Peyer's patch (tissue), 4 donors: ENCODE data around the gene CD8B2. TPM values are rescaled to one million over a fixed set of nuclear protein-coding genes. Genes with fewer than 3 reads are reported as not detected.

Experiments
- DNase-seq, 3 donors: peaks; one replicate each; pipeline ENCODE4 v3.0.0-alpha.2; 2017 to 2019
- H3K27ac ChIP-seq, 4 donors: fragments of 200-600 bp; sonication (generic); one replicate each; pipeline ENCODE4 v1.5.1; 2016 to 2019
- H3K27me3 ChIP-seq, 2 donors: fragments of 200-600 bp; sonication (generic); one replicate each; pipeline ENCODE4 v1.5.1; 2019
- H3K36me3 ChIP-seq, 3 donors: fragments of 200-600 bp; sonication (generic); one replicate each; pipeline ENCODE4 v1.5.1; 2016 to 2019
- H3K4me1 ChIP-seq, 4 donors: fragments of 200-600 bp; sonication (generic); one replicate each; pipeline ENCODE4 v1.5.1; 2016 to 2019
- H3K4me3 ChIP-seq, 4 donors: fragments of 200-600 bp; sonication (generic); 1 replicate in 3 of 4; 2 replicates in 1 of 4; pipeline ENCODE4 v1.5.1; 2016 to 2019; ENCODE audit warnings: mild to moderate bottlenecking in 1 of 4
- H3K9me3 ChIP-seq, 4 donors: fragments of 200-600 bp; sonication (generic); one replicate each; pipeline ENCODE4 v1.5.1; 2016 to 2019; ENCODE audit warnings: mild to moderate bottlenecking in 1 of 4
- CTCF ChIP-seq, 6 experiments: fragments of 450-650 bp in 4 of 6; fragments of 200-600 bp in 2 of 6; sonication (generic) in 1 of 6; IDR thresholded peaks; one replicate each; pipeline ENCODE4 v1.5.1; 2017 to 2019; ENCODE audit warnings: antibody characterized with exemption in 6 of 6, mild to moderate bottlenecking in 3 of 6, moderate library complexity in 1 of 6
- POLR2A ChIP-seq, 2 donors: fragments of 450-650 bp; IDR thresholded peaks; one replicate each; pipeline ENCODE4 v1.5.1; 2017; ENCODE audit warnings: antibody characterized with exemption in 2 of 2, mild to moderate bottlenecking in 2 of 2, moderate library complexity in 2 of 2
- total RNA-seq, 4 donors: library from RNA; depleted of rRNA; stranded (reverse); fragments of >200 nt; gene quantifications; one replicate each; pipeline ENCODE4 v1.1.0, GENCODE V29; 2016

CD8B2 gene
- total RNA-seq, 4 donors from 2014 or later: 0.27 to 5.0 (median 0.35) TPM; not detected in 1

- no peak for DNase-seq
- Histone ChIP-seq H3K4me3 (no peak overlapping the region), H3K27me3 (no peaks in the 10 kb centered on the region), H3K36me3 (no peaks in the 10 kb centered on the region), H3K27ac (no peak overlapping the region), H3K4me1 (no peaks in the 10 kb centered on the region), H3K9me3 (no peaks in the 10 kb centered on the region)
- TF ChIP-seq CTCF (IDR thresholded peaks at IDR 0.05): no peak
- TF ChIP-seq POLR2A (IDR thresholded peaks at IDR 0.05): no peak
These were observed 37.0 kb downstream of the CD8B2 start for GRCh38 chr2:106523976-106524665.

DNA sequence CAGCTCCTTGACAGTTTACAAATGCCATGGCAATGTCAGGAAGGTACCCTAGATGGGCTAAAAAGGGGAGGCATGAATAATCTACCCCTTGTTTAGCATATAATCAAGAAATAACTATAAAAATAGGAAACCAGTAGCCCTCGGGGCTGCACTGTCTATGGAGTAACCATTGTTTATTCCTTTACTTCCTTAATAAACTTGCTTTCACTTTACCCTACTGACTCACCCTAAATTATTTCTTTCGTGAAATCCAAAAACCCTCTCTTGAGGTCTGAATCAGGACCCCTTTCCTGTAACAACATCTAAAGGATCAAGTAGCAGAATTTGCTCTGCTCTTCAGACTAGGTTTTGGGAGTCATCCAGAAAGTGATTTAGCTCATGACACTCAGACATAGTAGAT lies 43.7 kb downstream of the CD8B2 start:
- DNase-seq: no peak
- no peaks in the 10 kb centered on the region for H3K4me1 ChIP-seq
- H3K4me3 ChIP-seq: no peak overlapping the region
- no peak overlapping the region for H3K27ac ChIP-seq
- no peak for TF ChIP-seq CTCF (IDR thresholded peaks at IDR 0.05)
- no peak for TF ChIP-seq POLR2A (IDR thresholded peaks at IDR 0.05)
- H3K36me3 ChIP-seq: no peaks in the 10 kb centered on the region
- H3K27me3 ChIP-seq: no peaks in the 10 kb centered on the region
- no peaks in the 10 kb centered on the region for H3K9me3 ChIP-seq

GRCh38 chr2:106531676-106532214 lies 44.6 kb downstream of the CD8B2 start:
- no peak for DNase-seq

GRCh38 chr2:106532236-106532635 lies 45.1 kb downstream of the CD8B2 start:
- Histone ChIP-seq H3K4me1 (no peaks in the 10 kb centered on the region), H3K9me3 (no peaks in the 10 kb centered on the region), H3K4me3 (no peak overlapping the region), H3K36me3 (no peaks in the 10 kb centered on the region), H3K27ac (no peak overlapping the region), H3K27me3 (no peaks in the 10 kb centered on the region)
- no peak for TF ChIP-seq CTCF (IDR thresholded peaks at IDR 0.05)
- TF ChIP-seq POLR2A (IDR thresholded peaks at IDR 0.05): no peak
- DNase-seq: no peak

More at GRCh38 chr2:106531676-106532214, 44.6 kb downstream of the CD8B2 start:
- no peak overlapping the region for H3K27ac ChIP-seq
- no peaks in the 10 kb centered on the region for H3K4me1 ChIP-seq
- no peaks in the 10 kb centered on the region for H3K9me3 ChIP-seq
- no peaks in the 10 kb centered on the region for H3K27me3 ChIP-seq
- no peak overlapping the region for H3K4me3 ChIP-seq
- H3K36me3 ChIP-seq: no peaks in the 10 kb centered on the region
- TF ChIP-seq POLR2A (IDR thresholded peaks at IDR 0.05) (no peak), CTCF (IDR thresholded peaks at IDR 0.05) (no peak)

- no peaks in the 10 kb centered on the region for H3K9me3 ChIP-seq
- TF ChIP-seq POLR2A (IDR thresholded peaks at IDR 0.05) (no peak), CTCF (IDR thresholded peaks at IDR 0.05) (no peak)
- no peak for DNase-seq
- no peaks in the 10 kb centered on the region for H3K36me3 ChIP-seq
- no peaks in the 10 kb centered on the region for H3K27me3 ChIP-seq
- H3K27ac ChIP-seq: no peak overlapping the region
- no peaks in the 10 kb centered on the region for H3K4me1 ChIP-seq
- H3K4me3 ChIP-seq: no peak overlapping the region
These were observed 47.3 kb downstream of the CD8B2 start for GRCh38 chr2:106534471-106534870.
